Naive thymus-derived CD4-positive, alpha-beta T cell (primary cell): ENCODE measurements around the gene RER1. TPM values are rescaled to one million over a fixed set of nuclear protein-coding genes. Genes with fewer than 3 reads are reported as not detected.

ENCODE experiments used
- ATAC-seq: fragments of 150-1000 bp; cut with Tn5 transposase; 2 replicates; pipeline ENCODE4 v1.10.0; 2021; ENCODE audit warnings: mild to moderate bottlenecking, moderate library complexity
- CTCF ChIA-PET: fragments of 350-600 bp; sonication (Branson Sonifier 250); formaldehyde crosslinking; loops from one replicate; lab custom pipeline; 2021; ENCODE audit warnings: antibody characterized with exemption; lab: Charles Lee
- POLR2A ChIA-PET: fragments of 350-600 bp; sonication (Branson Sonifier 250); formaldehyde crosslinking; loops from one replicate; lab custom pipeline; 2021; ENCODE audit warnings: antibody characterized with exemption, inconsistent platforms; lab: Charles Lee
- DNase-seq, 9 donors: peaks; one replicate each; pipeline versions ENCODE4 v3.0.0 to v3.0.0-alpha.2; 2020 to 2022; ENCODE audit warnings: mixed read lengths in 1 of 9
- H3K27ac ChIP-seq: one replicate; pipeline ENCODE4 v1.7.0; 2013; ENCODE audit warnings: mild to moderate bottlenecking, low read depth, low read length, moderate library complexity
- H3K27me3 ChIP-seq, 2 donors: one replicate each; pipeline ENCODE4 v1.7.0; 2013; ENCODE audit warnings: low read length in 2 of 2, mild to moderate bottlenecking in 2 of 2, moderate library complexity in 2 of 2; ENCODE audit not compliant: control insufficient read depth in 2 of 2, insufficient read depth in 2 of 2
- H3K36me3 ChIP-seq, 3 experiments: 1 replicate in 2 of 3; 2 replicates in 1 of 3; pipeline ENCODE4 v1.7.0; 2013; ENCODE audit warnings: low read length in 3 of 3, mild to moderate bottlenecking in 3 of 3, moderate library complexity in 1 of 3; ENCODE audit not compliant: insufficient read depth in 3 of 3, control insufficient read depth in 2 of 3
- H3K4me1 ChIP-seq, 2 donors: one replicate each; pipeline ENCODE4 v1.7.0; 2013; ENCODE audit warnings: low read length in 2 of 2, mild to moderate bottlenecking in 2 of 2, moderate library complexity in 1 of 2; ENCODE audit not compliant: control insufficient read depth in 2 of 2, insufficient read depth in 2 of 2
- H3K4me3 ChIP-seq: 2 replicates; pipeline ENCODE4 v1.7.0; 2013; ENCODE audit warnings: mild to moderate bottlenecking, low read length
- H3K9me3 ChIP-seq, 3 experiments: 1 replicate in 2 of 3; 2 replicates in 1 of 3; pipeline ENCODE4 v1.7.0; 2013; ENCODE audit warnings: low read length in 3 of 3; ENCODE audit not compliant: control insufficient read depth in 2 of 3
- H3K27ac Mint-ChIP-seq, 9 donors: one replicate each; pipeline ENCODE4 v1.8.0; 2020 to 2022; ENCODE audit warnings: mixed read lengths in 9 of 9, mild to moderate bottlenecking in 8 of 9, moderate library complexity in 5 of 9, inconsistent platforms in 2 of 9
- H3K27me3 Mint-ChIP-seq, 5 donors: one replicate each; pipeline ENCODE4 v1.8.0; 2021 to 2022; ENCODE audit warnings: mixed read lengths in 5 of 5, mild to moderate bottlenecking in 1 of 5
- H3K36me3 Mint-ChIP-seq, 5 donors: one replicate each; pipeline ENCODE4 v1.8.0; 2020 to 2022; ENCODE audit warnings: mixed read lengths in 5 of 5, mild to moderate bottlenecking in 3 of 5, inconsistent platforms in 1 of 5
- H3K4me1 Mint-ChIP-seq, 7 donors: one replicate each; pipeline ENCODE4 v1.8.0; 2020 to 2022; ENCODE audit warnings: mixed read lengths in 7 of 7, mild to moderate bottlenecking in 3 of 7, inconsistent platforms in 1 of 7
- H3K4me3 Mint-ChIP-seq, 10 donors: one replicate each; pipeline ENCODE4 v1.8.0; 2020 to 2022; ENCODE audit warnings: mild to moderate bottlenecking in 10 of 10, mixed read lengths in 10 of 10, moderate library complexity in 6 of 10, inconsistent platforms in 2 of 10
- H3K9me3 Mint-ChIP-seq, 11 donors: one replicate each; pipeline ENCODE4 v1.8.0; 2020 to 2022; ENCODE audit warnings: mixed read lengths in 11 of 11, mild to moderate bottlenecking in 4 of 11, inconsistent platforms in 1 of 11, moderate library complexity in 1 of 11
- intact Hi-C, 2 donors: fragments of 100-400 bp; cut with micrococcal nuclease; formaldehyde crosslinking; loops; one replicate each; pipeline ENCODE4 v1.15.1; 2023
- polyA plus RNA-seq, 2 donors: library from polyadenylated mRNA; unstranded; fragments of 300-500 nt; fragmentation: Illumina TruSeq; gene quantifications; one replicate each; pipeline ENCODE4 v1.2.3, GENCODE V29; 2021
- total RNA-seq, 6 experiments: library from RNA in 5 of 6; stranded (reverse) in 5 of 6; gene quantifications; 1 replicate in 5 of 6; 2 replicates in 1 of 6; pipeline ENCODE4 v1.2.3 and lab custom pipeline; 2021 to 2026

Gene RER1
- total and polyA plus RNA-seq, 7 experiments from 2014 or later, result 71.0 to 150 (median 116) TPM

GRCh38 chr1:2350501-2350900 lies 41.1 kb upstream of the RER1 start:
- Histone ChIP-seq H3K36me3 (no peaks in the 10 kb centered on the region), H3K9me3 (no peaks in the 10 kb centered on the region), H3K27me3 (no peaks in the 10 kb centered on the region), H3K4me3 (no peak overlapping the region), H3K27ac (no peak overlapping the region), H3K4me1 (no peaks in the 10 kb centered on the region)
- ATAC-seq, result no peak
- ChIA-PET POLR2A (no interaction called here), CTCF (no interaction called here)
- no peaks in the 10 kb centered on the region for H3K27me3 Mint-ChIP-seq
- no peaks in the 10 kb centered on the region for H3K9me3 Mint-ChIP-seq
- H3K36me3 Mint-ChIP-seq, result no peaks in the 10 kb centered on the region
- H3K4me3 Mint-ChIP-seq, result no peak overlapping the region
- no peak overlapping the region for H3K27ac Mint-ChIP-seq
- H3K4me1 Mint-ChIP-seq, result no peaks in the 10 kb centered on the region
- DNase-seq, result no peak
- intact Hi-C loops, result no loop called here

GRCh38 chr1:2350911-2351655 lies 40.6 kb upstream of the RER1 start:
- POLR2A ChIA-PET, result no interaction called here
- no peak for ATAC-seq
- CTCF ChIA-PET, result interaction anchor here (0.6 kb wide), 1 partner anchor 110 kb away, joined by 4 read pairs; no protein-coding TSS in a partner anchor

GRCh38 chr1:2351723-2352122 lies 39.9 kb upstream of the RER1 start:
- H3K4me3 ChIP-seq, result no peak overlapping the region
- Mint-ChIP-seq H3K36me3 (no peaks in the 10 kb centered on the region), H3K4me3 (no peak overlapping the region), H3K4me1 (no peaks in the 10 kb centered on the region), H3K27me3 (no peaks in the 10 kb centered on the region), H3K9me3 (no peaks in the 10 kb centered on the region), H3K27ac (no peak overlapping the region)
- CTCF ChIA-PET, result no interaction called here
- H3K4me1 ChIP-seq, result no peaks in the 10 kb centered on the region
- ATAC-seq (no peak), DNase-seq (no peak)
- intact Hi-C loops, result no loop called here
- POLR2A ChIA-PET, result interaction anchor here (0.7 kb wide), 1 partner anchor 412 kb away, joined by 7 read pairs; no protein-coding TSS in a partner anchor
- no peak overlapping the region for H3K27ac ChIP-seq
- H3K9me3 ChIP-seq, result no peaks in the 10 kb centered on the region
- H3K27me3 ChIP-seq, result no peaks in the 10 kb centered on the region
- H3K36me3 ChIP-seq, result no peaks in the 10 kb centered on the region

More at GRCh38 chr1:2350911-2351655, 40.6 kb upstream of the RER1 start:
- H3K4me1 ChIP-seq, result no peaks in the 10 kb centered on the region
- Mint-ChIP-seq H3K9me3 (no peaks in the 10 kb centered on the region), H3K27me3 (no peaks in the 10 kb centered on the region), H3K4me1 (no peaks in the 10 kb centered on the region), H3K36me3 (no peaks in the 10 kb centered on the region), H3K27ac (no peak overlapping the region), H3K4me3 (no peak overlapping the region)
- H3K36me3 ChIP-seq, result no peaks in the 10 kb centered on the region
- H3K27me3 ChIP-seq, result no peaks in the 10 kb centered on the region
- H3K4me3 ChIP-seq, result no peak overlapping the region
- no peak for DNase-seq
- H3K9me3 ChIP-seq, result no peaks in the 10 kb centered on the region
- intact Hi-C loops, result no loop called here
- no peak overlapping the region for H3K27ac ChIP-seq

- H3K9me3 ChIP-seq, result no peaks in the 10 kb centered on the region
- H3K4me1 ChIP-seq, result no peaks in the 10 kb centered on the region
- H3K4me3 ChIP-seq, result no peak overlapping the region
- Mint-ChIP-seq H3K27me3 (no peaks in the 10 kb centered on the region), H3K9me3 (no peaks in the 10 kb centered on the region), H3K36me3 (no peaks in the 10 kb centered on the region), H3K27ac (no peak overlapping the region), H3K4me1 (no peaks in the 10 kb centered on the region), H3K4me3 (no peak overlapping the region)
- H3K27ac ChIP-seq, result no peak overlapping the region
- ChIA-PET POLR2A (interaction anchor here (0.7 kb wide), 1 partner anchor 413 kb away, joined by 7 read pairs; no protein-coding TSS in a partner anchor), CTCF (no interaction called here)
- H3K27me3 ChIP-seq, result no peaks in the 10 kb centered on the region
- intact Hi-C loops, result no loop called here
- H3K36me3 ChIP-seq, result no peaks in the 10 kb centered on the region
- no peak for ATAC-seq
- no peak for DNase-seq
Observed at GRCh38 chr1:2352341-2352896, 39.2 kb upstream of the RER1 start.

DNA sequence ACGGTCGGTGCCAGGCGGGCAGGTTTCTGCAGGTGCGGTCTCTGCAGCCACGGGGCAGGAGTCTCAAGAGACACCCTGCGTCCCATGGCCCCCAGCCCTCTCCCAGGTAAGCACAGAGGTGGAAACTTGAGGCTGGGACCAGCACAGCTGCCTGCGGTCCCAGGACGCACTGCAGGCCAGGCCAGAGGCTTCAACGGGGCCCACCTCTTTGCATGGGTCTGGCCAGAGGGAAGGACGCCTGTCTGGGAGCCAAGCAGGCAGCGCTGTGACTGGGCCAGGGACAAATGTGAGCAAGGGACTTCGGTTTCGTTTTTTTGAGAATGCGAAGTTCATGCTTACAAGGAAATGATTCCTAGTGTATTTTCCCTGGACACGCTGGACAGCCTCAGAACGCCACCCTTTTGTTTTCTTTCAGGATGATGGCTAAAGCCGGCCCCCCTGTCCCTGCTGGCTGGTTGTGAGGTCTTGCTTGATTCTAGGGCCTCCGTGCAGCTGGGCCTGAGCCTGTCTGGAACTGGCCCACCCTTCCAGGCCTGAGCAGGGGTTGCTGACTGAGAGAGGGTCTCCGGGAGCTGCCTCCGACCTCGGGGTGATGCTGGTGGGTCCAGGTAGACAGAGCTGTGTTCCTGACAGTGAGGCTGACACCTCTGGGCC lies 38.6 kb upstream of the RER1 start:
- no peaks in the 10 kb centered on the region for H3K9me3 Mint-ChIP-seq
- H3K4me1 ChIP-seq, result no peaks in the 10 kb centered on the region
- no peaks in the 10 kb centered on the region for H3K9me3 ChIP-seq
- CTCF ChIA-PET, result no interaction called here
- no peak overlapping the region for H3K4me3 Mint-ChIP-seq
- intact Hi-C loops, result no loop called here
- DNase-seq (no peak), ATAC-seq (no peak)
- H3K27me3 Mint-ChIP-seq, result no peaks in the 10 kb centered on the region
- H3K4me3 ChIP-seq, result no peak overlapping the region
- no peaks in the 10 kb centered on the region for H3K36me3 Mint-ChIP-seq
- H3K27ac ChIP-seq, result no peak overlapping the region
- no peaks in the 10 kb centered on the region for H3K27me3 ChIP-seq
- POLR2A ChIA-PET, result no interaction called here
- H3K4me1 Mint-ChIP-seq, result no peaks in the 10 kb centered on the region
- H3K27ac Mint-ChIP-seq, result no peak overlapping the region
- H3K36me3 ChIP-seq, result no peaks in the 10 kb centered on the region

GRCh38 chr1:2353551-2354438 lies 37.8 kb upstream of the RER1 start:
- ChIA-PET POLR2A (no interaction called here), CTCF (no interaction called here)
- no peaks in the 10 kb centered on the region for H3K36me3 ChIP-seq
- no peak overlapping the region for H3K27ac ChIP-seq
- no peak overlapping the region for H3K27ac Mint-ChIP-seq
- no peaks in the 10 kb centered on the region for H3K36me3 Mint-ChIP-seq
- no peaks in the 10 kb centered on the region for H3K4me1 ChIP-seq
- H3K27me3 ChIP-seq, result no peaks in the 10 kb centered on the region
- H3K9me3 Mint-ChIP-seq, result no peaks in the 10 kb centered on the region
- H3K4me3 ChIP-seq, result no peak overlapping the region
- H3K27me3 Mint-ChIP-seq, result no peaks in the 10 kb centered on the region
- H3K4me1 Mint-ChIP-seq, result no peaks in the 10 kb centered on the region
- H3K4me3 Mint-ChIP-seq, result no peak overlapping the region
- intact Hi-C loops, result no loop called here
- H3K9me3 ChIP-seq, result no peaks in the 10 kb centered on the region
- ATAC-seq, result no peak
- no peak for DNase-seq
